ENCODE measurements around the gene PUM1. TPM values are rescaled to one million over a fixed set of nuclear protein-coding genes. Genes with fewer than 3 reads are reported as not detected.

The PUM1 gene
- total RNA-seq, 1 experiment from 2014 or later: 109 TPM

GRCh38 chr1:31012210-31012924, 53.1 kb downstream of the PUM1 start:
- ATAC-seq (no peak), DNase-seq (ENCODE audit: low read depth, low spot score) (no peak)
- Histone ChIP-seq H3K27ac (ENCODE audit: low read length) (no peak overlapping the region), H3K36me3 (ENCODE audit: control insufficient read depth, insufficient read depth, low read length) (peaks cover 2% of the 10 kb centered on the region; the same call in 1 of the 2 replicates), H3K4me1 (ENCODE audit: control insufficient read depth, insufficient read depth, low read length) (peaks cover 16% of the 10 kb centered on the region; the same call in 1 of the 2 replicates), H3K9me3 (ENCODE audit: control insufficient read depth, insufficient read depth, low read depth, low read length) (no peaks in the 10 kb centered on the region), H3K27me3 (ENCODE audit: control insufficient read depth, insufficient read depth, low read length) (no peaks in the 10 kb centered on the region), H3K4me3 (ENCODE audit: low read depth in 2 of 2, low read length in 2 of 2) (no peak overlapping the region)
- ChIA-PET POLR2A (interaction anchor here (0.6 kb wide), 1 partner anchor 11 kb away, joined by 3 read pairs; no protein-coding TSS in a partner anchor), CTCF (no interaction called here)
- BruUV-seq (replicated peaks): no TSS peak
- TF ChIP-seq TCF7L2 (IDR thresholded peaks at IDR 0.05; ENCODE audit: low read depth, low read length): no peak
- TF ChIP-seq CTCF (IDR thresholded peaks at IDR 0.05): no peak
- TF ChIP-seq REST (IDR thresholded peaks at IDR 0.05; ENCODE audit: insufficient read depth in 1 of 2, low read depth in 2 of 2, low read length in 1 of 2): no peak
- no peak for TF ChIP-seq POLR2AphosphoS5 (IDR thresholded peaks at IDR 0.05; ENCODE audit: low read depth, low read length)
- TF ChIP-seq SIN3A (IDR thresholded peaks at IDR 0.05; ENCODE audit: borderline replicate concordance, insufficient read depth, low read depth, low read length): no peak
- intact Hi-C loops (cut with micrococcal nuclease; ENCODE audit: unreplicated experiment): no loop called here
- in situ Hi-C loops (cut with HindIII; ENCODE audit: low pct_unique_long_range_greater_than_20kb, low sequenced_read_pairs): no loop called here

- no peak for ATAC-seq
- Histone ChIP-seq H3K4me3 (ENCODE audit: low read depth in 2 of 2, low read length in 2 of 2) (no peak overlapping the region), H3K27me3 (ENCODE audit: control insufficient read depth, insufficient read depth, low read length) (no peaks in the 10 kb centered on the region), H3K4me1 (ENCODE audit: control insufficient read depth, insufficient read depth, low read length) (peaks cover 16% of the 10 kb centered on the region; the same call in 1 of the 2 replicates), H3K36me3 (ENCODE audit: control insufficient read depth, insufficient read depth, low read length) (peaks cover 4% of the 10 kb centered on the region; the same call in 1 of the 2 replicates), H3K9me3 (ENCODE audit: control insufficient read depth, insufficient read depth, low read depth, low read length) (no peaks in the 10 kb centered on the region), H3K27ac (ENCODE audit: low read length) (no peak overlapping the region)
- intact Hi-C loops (cut with micrococcal nuclease; ENCODE audit: unreplicated experiment): no loop called here
- no peak for TF ChIP-seq TCF7L2 (IDR thresholded peaks at IDR 0.05; ENCODE audit: low read depth, low read length)
- TF ChIP-seq CTCF (IDR thresholded peaks at IDR 0.05): no peak
- TF ChIP-seq SIN3A (IDR thresholded peaks at IDR 0.05; ENCODE audit: borderline replicate concordance, insufficient read depth, low read depth, low read length): no peak
- TF ChIP-seq REST (IDR thresholded peaks at IDR 0.05; ENCODE audit: insufficient read depth in 1 of 2, low read depth in 2 of 2, low read length in 1 of 2): no peak
- TF ChIP-seq POLR2AphosphoS5 (IDR thresholded peaks at IDR 0.05; ENCODE audit: low read depth, low read length): no peak
- ChIA-PET CTCF (no interaction called here), POLR2A (no interaction called here)
- no peak for DNase-seq (ENCODE audit: low read depth, low spot score)
- in situ Hi-C loops (cut with HindIII; ENCODE audit: low pct_unique_long_range_greater_than_20kb, low sequenced_read_pairs): no loop called here
- no TSS peak for BruUV-seq (replicated peaks)
Observed at GRCh38 chr1:31011719-31012118, 53.8 kb downstream of the PUM1 start.

All from Panc1 (cell line).